Epithelial cell of esophagus (primary cell): ENCODE measurements around the gene TPO.

Source experiments
- DNase-seq: peaks from one replicate; pipeline ENCODE4 v3.0.0; 2010; ENCODE audit warnings: low read depth
- H3K4me3 ChIP-seq: 2 replicates; pipeline ENCODE4 v1.5.1; 2011; ENCODE audit warnings: mild to moderate bottlenecking, low read length, control low read depth
- CTCF ChIP-seq: IDR thresholded peaks from 2 replicates; pipeline ENCODE4 v1.5.1; 2011; ENCODE audit warnings: low read depth, mild to moderate bottlenecking, low read length, control low read depth, inconsistent platforms; ENCODE audit not compliant: insufficient read depth; ENCODE audit errors: missing control alignments

Gene TPO

GRCh38 chr2:1521191-1521877 lies 108.1 kb downstream of the TPO start:
- H3K4me3 ChIP-seq, result no peak overlapping the region
- TF ChIP-seq CTCF, result no peak
- no peak for DNase-seq

GRCh38 chr2:1521878-1522830 lies 108.9 kb downstream of the TPO start:
- no peak overlapping the region for H3K4me3 ChIP-seq
- TF ChIP-seq CTCF, result no peak

GRCh38 chr2:1527153-1527992 lies 114.1 kb downstream of the TPO start:
- no peak for TF ChIP-seq CTCF
- DNase-seq, result no peak
- H3K4me3 ChIP-seq, result no peak overlapping the region

More at GRCh38 chr2:1521878-1522830, 108.9 kb downstream of the TPO start:
- DNase-seq, result no peak

GRCh38 chr2:1528273-1529064 lies 115.2 kb downstream of the TPO start:
- no peak for DNase-seq
- no peak overlapping the region for H3K4me3 ChIP-seq
- no peak for TF ChIP-seq CTCF

- peak; percentile 12 for DNase-seq
- H3K4me3 ChIP-seq, result no peak overlapping the region
- peak; percentile 25 for TF ChIP-seq CTCF
Measured at GRCh38 chr2:1538663-1539062, 125.4 kb downstream of the TPO start.

- H3K4me3 ChIP-seq, result no peak overlapping the region
- no peak for TF ChIP-seq CTCF
- no peak for DNase-seq
Measured at GRCh38 chr2:1539441-1539840, 126.2 kb downstream of the TPO start.
